RPMI8226 (cell line): ENCODE data around the gene MRM2.

Experiments used
- DNase-seq: peaks from one replicate; pipeline ENCODE4 v3.0.0-alpha.2; 2015

The MRM2 gene

GRCh38 chr7:2264158-2264557, 22.2 kb upstream of the MRM2 start:
- no peak for DNase-seq

DNA sequence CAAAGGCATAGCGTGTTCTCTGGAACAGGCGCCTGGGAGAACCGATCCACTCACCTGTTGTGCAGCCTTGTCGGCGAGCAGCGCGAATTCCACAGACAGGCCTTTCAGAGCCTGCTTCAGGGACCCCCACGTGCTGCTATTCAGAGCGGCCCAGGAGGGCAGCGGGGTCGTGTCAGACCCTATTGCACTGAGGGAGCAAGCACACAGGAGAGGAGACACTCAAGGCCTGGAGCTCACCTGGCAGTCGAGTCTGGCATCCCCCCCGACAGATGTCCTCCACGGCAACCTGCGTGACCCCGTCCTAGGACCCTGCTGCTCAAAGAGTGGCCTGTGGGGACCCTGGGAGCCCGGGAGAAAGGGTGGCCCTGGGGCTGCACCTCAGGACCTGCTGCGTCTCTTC, 21.2 kb upstream of the MRM2 start:
- DNase-seq = no peak

DNA sequence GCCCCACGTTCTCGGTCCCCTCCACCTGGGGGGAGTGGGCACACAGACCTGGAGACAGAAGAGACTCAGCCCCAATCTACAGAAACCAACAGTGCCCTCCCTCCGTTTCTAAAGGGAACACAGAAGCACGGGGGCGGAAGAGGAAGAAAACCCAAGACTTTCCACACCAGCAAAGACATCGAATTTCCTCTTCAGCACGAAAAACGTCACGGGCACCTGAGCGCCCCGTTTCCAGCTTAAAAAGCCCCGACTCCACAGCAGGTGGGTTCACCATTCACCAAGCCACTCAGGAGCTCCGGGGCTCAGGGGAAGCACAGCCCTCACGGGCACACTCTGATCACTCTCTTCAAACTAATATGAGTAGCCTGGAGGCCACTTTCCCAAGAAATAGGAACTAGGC, 19.6 kb upstream of the MRM2 start:
- DNase-seq = no peak

DNA sequence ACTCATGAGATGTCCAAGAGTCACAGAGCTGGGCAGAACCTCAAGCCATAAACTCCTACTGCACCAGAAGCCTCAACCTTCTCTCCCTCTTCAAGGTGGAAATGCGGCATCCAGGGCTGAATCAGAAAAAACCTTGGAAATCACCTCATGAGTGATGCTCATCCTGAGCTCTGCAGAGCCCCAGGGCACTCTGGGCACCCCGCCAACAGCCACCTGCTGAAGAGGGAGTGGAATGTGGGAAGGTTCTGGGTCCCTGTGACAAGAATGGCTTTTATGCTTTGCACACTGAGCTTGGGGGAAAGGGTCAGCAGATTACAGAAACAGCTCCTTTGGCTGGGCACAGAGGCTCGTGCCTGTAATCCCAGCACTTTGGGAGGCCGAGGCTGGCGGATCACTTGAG, 18.8 kb upstream of the MRM2 start:
- DNase-seq = peak; percentile 66

- DNase-seq = no peak
These were observed 17.5 kb upstream of the MRM2 start for GRCh38 chr7:2259480-2259879.

- no peak for DNase-seq
These were observed 16.8 kb upstream of the MRM2 start for GRCh38 chr7:2258661-2259365.

GRCh38 chr7:2257651-2258050, 15.6 kb upstream of the MRM2 start:
- no peak for DNase-seq

- DNase-seq = no peak
These were observed 15.1 kb upstream of the MRM2 start for GRCh38 chr7:2257046-2257551.

DNA sequence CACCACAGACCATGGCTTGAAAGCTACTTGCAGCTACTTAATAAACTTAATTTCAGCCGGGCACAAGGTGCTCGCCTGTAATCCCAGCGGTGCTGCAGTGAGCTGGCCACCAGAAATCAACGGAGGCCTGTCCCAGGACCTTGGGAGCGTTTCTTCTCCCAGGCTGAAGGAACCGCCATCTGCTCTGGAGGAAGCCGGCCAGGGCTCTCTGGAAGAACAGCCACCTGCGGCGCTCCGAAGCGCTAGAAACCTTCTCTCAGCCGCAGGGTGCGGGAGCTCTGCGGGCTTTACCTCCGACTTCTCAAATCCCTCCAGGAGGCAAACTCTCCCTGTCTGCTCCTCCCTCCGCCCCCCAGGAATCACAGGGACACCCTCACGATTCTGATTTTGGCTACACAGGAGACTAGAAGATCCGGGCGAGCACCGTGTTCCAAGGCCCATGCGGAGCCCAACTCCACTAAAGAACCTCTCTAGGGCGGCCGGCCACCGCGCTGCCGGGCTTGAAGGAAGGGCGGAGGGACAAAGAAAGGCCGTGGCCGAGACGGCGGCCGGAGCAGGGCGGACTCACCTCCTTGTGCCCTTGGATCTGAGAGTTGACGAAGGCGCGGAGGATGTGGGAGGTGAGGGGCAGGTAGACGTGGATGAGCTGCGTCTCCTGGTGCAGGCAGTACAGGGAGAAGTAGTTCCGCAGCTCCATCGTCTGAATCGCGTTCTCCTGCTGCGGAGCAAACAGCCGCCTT, 14.5 kb upstream of the MRM2 start:
- no peak for DNase-seq

- DNase-seq = no peak
These were observed 13.4 kb upstream of the MRM2 start for GRCh38 chr7:2255145-2256139.

DNA sequence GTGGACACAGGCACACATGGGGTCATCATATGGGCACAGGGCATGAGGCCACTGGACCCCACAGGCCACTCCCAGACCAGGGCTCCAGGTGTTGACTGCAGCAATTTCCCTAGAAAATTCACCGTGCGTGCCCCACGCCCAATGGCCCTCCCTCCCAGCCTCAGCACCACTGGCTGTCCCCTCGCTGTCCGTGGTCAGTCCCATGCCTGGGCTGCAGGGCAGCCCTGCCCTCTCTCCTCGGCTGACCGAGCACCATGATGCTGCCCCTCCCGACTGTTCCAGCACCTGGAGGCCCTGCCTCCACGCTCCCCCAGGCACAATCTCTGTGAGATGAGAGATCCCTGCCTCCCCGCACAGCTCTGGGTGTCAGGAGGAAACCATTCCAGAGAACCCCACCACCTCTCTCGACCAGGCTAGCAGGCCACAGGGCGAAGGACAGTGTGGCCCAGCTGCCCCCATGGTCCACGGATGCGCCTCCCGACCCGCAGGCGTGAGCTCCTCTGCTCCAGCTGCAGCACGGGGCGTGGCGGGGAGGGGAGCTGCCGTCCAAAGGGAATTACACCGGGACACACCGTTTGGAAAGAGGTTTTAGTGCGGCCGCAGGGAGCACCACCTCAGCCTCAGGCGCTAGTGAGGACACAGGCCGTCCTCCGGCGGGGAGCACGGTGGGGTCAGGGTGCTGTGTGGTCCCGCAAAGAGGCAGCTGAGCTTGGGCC, 12.6 kb upstream of the MRM2 start:
- DNase-seq = no peak

GRCh38 chr7:2253525-2254244, 11.7 kb upstream of the MRM2 start:
- no peak for DNase-seq

DNA sequence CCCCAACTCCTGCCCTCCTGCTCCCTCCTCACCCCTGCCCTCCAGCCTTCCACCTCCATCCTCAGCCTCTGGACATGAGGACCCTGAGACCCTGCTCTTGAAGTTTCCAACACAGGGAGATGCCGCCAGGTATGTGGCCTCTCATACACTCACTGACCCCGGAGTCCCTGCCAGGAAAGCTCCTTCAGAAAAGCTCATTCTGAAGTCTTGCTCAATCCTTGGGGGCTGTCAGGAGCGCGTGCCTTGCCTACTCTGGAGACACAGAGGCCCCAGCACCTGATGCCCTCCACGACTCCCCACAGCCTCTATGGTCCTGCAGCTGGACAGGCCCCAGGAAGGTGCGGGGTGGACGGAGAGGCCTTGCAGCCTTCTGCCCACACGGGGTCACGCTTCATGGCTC, 11.0 kb upstream of the MRM2 start:
- DNase-seq = no peak

DNA sequence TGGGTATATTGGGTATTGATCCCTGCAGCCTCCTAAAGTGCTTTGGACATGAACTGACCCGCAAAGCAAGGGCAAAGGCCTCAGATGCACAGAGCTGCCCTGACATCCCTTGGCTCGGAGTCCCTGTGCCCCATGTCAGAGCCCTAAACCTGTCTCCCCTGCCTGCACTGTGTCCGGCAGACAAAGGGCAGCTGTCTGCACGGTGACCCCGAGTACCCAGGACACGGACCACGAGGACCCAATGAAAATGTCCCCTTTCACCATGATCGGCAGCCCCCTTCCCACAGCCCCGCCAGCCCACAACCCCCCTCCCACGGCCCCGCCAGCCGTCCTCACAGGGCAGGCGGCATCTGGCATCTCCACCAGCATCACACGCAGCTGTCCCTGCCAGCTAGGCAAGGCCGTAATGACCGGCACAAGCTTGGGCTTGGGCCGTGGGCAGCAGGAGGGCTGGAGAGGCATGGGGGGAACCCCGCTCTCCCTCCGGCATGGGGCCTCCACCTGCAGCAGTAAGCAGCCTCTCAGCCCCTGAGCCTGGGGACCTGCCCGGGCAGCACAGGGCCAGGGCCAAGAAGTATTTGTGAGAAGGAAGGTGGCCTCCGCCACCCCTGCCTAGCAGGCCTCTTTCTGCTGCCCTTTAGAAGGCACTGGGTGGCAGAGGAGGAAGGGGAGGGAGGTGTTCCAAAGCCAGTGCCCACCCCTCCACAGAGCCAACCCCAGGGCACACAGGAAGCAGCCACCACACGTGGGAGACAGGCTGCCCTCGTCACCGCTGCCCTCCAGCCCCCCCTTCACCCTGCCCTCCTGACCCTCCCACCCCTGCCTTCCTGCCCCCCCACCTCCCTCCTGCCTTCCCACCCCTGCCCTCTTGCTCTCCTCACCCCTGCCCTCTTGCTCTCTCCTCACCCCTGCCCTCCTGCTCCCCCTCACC, 10.1 kb upstream of the MRM2 start:
- DNase-seq = no peak

DNA sequence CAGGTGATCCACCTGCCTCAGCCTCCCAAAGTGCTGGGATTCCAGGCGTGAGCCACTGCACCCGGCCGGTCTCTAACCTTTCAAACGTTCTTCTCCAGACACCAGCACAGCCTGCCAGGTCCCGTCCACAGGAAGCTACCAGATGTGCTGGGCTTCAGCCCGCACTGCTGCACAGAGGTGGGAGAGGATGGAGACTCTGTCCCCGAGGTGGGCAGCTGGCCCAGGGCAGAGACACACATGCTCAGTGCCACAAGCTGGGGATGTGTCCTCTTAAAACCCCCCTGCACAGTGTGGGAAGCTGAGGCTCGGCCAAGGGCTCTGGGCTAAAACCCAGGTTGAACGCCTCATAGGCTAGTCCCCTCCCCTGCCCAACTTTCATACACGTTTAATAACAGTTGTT, 9.4 kb upstream of the MRM2 start:
- DNase-seq = no peak

- no peak for DNase-seq
These were observed 7.8 kb upstream of the MRM2 start for GRCh38 chr7:2249744-2250323.

DNA sequence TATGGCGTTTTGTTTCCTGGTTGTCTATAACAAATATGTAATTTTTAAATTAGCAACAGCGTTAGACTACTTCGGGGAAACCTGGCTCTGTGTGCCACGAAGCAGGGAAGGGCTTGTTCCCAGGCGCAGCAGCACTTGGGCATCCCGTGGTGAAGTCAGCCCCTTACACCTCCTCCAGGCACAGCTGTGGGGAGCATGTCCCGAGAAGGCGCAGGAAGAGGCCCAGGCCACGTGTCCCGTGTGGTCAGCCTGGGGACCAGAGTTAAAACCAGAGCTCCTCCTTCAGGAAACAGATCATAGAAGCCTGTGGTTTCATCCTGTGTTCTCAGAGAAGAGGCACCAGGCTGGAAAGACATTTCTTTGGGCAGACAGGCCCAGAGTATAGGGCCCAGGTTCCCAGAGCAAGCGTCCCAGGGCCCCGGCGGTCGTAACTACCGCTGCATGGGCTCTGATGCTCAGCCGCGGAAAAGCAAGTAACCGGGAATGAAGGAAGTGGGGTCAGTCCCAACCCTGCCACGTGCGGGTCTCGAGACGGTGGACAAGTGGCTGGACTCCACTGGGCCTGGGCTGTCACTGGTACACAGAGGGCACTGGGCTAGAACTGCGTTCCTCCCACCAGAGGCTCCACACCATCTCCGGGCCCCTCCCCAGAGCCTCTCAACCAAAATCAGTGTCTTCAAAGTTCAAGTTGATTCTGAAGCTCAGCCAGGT, 7.1 kb upstream of the MRM2 start:
- no peak for DNase-seq

GRCh38 chr7:2247141-2247995, 5.4 kb upstream of the MRM2 start:
- no peak for DNase-seq
